PC-9 (cell line): ENCODE data around the gene ZNF512B. TPM values are rescaled to one million over a fixed set of nuclear protein-coding genes. Genes with fewer than 3 reads are reported as not detected.
A peak's percentile ranks its signal among the peaks of the same experiment; 100 is the strongest.

Experiments
- BruUV-seq: library from RNA; stranded (reverse); fragments of 400-500 nt; replicated peaks from 2 replicates; lab custom pipeline; 2021; lab: Mats Ljungman, UMichigan
- CTCF ChIA-PET: fragments of 300-600 bp; sonication (Branson Sonifier 250); formaldehyde crosslinking; loops from one replicate; lab custom pipeline; 2022; ENCODE audit warnings: antibody characterized with exemption; lab: Charles Lee
- POLR2A ChIA-PET: fragments of 300-600 bp; sonication (Branson Sonifier 250); formaldehyde crosslinking; loops from one replicate; lab custom pipeline; 2022; ENCODE audit warnings: antibody characterized with exemption; ENCODE audit not compliant: unreplicated experiment; lab: Charles Lee
- DNase-seq, 2 experiments: peaks; one replicate each; pipeline versions ENCODE4 v3.0.0 to v3.0.0-alpha.2; 2015 to 2022; ENCODE audit warnings: mixed read lengths in 1 of 2
- H2AFZ ChIP-seq: fragments of 200-600 bp; sonication (generic); 2 replicates; pipeline ENCODE4 v1.8.1; 2017; ENCODE audit warnings: antibody characterized with exemption
- H3F3A ChIP-seq: fragments of 200-600 bp; sonication (generic); 2 replicates; pipeline ENCODE4 v1.8.1; 2017; ENCODE audit warnings: antibody characterized with exemption, mild to moderate bottlenecking, low read depth; ENCODE audit not compliant: insufficient read depth
- H3K27ac ChIP-seq: fragments of 200-600 bp; sonication (generic); 2 replicates; pipeline ENCODE4 v1.6.1; 2016; ENCODE audit warnings: mixed run types
- H3K27me3 ChIP-seq: fragments of 200-600 bp; sonication (generic); 2 replicates; pipeline ENCODE4 v1.6.1; 2016; ENCODE audit warnings: low read depth, mixed run types; ENCODE audit not compliant: insufficient read depth
- H3K36me3 ChIP-seq: fragments of 200-600 bp; sonication (generic); 2 replicates; pipeline ENCODE4 v1.6.1; 2016; ENCODE audit warnings: low read depth, mixed run types
- H3K4me1 ChIP-seq: fragments of 200-600 bp; sonication (generic); replicated peaks from 2 replicates; pipeline ENCODE4 v1.6.1; 2016; ENCODE audit warnings: mixed run types; ENCODE audit not compliant: insufficient read depth
- H3K4me2 ChIP-seq: fragments of 200-600 bp; sonication (generic); 2 replicates; pipeline ENCODE4 v1.6.1; 2017; ENCODE audit warnings: mixed run types
- H3K4me3 ChIP-seq: fragments of 200-600 bp; sonication (generic); 2 replicates; pipeline ENCODE4 v1.6.1; 2016; ENCODE audit warnings: mixed run types
- H3K79me2 ChIP-seq: fragments of 200-600 bp; sonication (generic); 2 replicates; pipeline ENCODE4 v1.6.1; 2017; ENCODE audit warnings: low read depth, mixed run types
- H3K9me2 ChIP-seq: fragments of 200-600 bp; sonication (generic); 2 replicates; pipeline ENCODE4 v1.8.1; 2017; ENCODE audit warnings: mild to moderate bottlenecking; ENCODE audit not compliant: insufficient read depth
- H3K9me3 ChIP-seq: fragments of 200-600 bp; sonication (generic); 2 replicates; pipeline ENCODE4 v1.8.1; 2016; ENCODE audit warnings: low read depth; ENCODE audit not compliant: insufficient read depth
- H4K20me1 ChIP-seq: fragments of 200-600 bp; sonication (generic); 2 replicates; pipeline ENCODE4 v1.8.1; 2017; ENCODE audit not compliant: insufficient read depth
- CTCF ChIP-seq: fragments of 200-600 bp; sonication (generic); conservative IDR thresholded peaks from 2 replicates; pipeline ENCODE4 v1.6.1; 2017; ENCODE audit warnings: mixed run types, antibody characterized with exemption, mild to moderate bottlenecking, moderate library complexity
- EZH2 ChIP-seq: fragments of 200-600 bp; sonication (generic); IDR thresholded peaks from 2 replicates; pipeline ENCODE4 v1.8.0; 2017; ENCODE audit warnings: antibody characterized with exemption, low read depth
- intact Hi-C: fragments of 100-400 bp; cut with micrococcal nuclease; formaldehyde crosslinking; loops from one replicate; pipeline ENCODE4 v1.10.0; 2022; ENCODE audit not compliant: unreplicated experiment
- total RNA-seq: library from RNA; stranded (reverse); gene quantifications from 2 replicates; pipeline ENCODE4 v1.2.3, GENCODE V29; 2021

The ZNF512B gene
- total RNA-seq, 1 experiment from 2014 or later: 28.1 TPM

DNA sequence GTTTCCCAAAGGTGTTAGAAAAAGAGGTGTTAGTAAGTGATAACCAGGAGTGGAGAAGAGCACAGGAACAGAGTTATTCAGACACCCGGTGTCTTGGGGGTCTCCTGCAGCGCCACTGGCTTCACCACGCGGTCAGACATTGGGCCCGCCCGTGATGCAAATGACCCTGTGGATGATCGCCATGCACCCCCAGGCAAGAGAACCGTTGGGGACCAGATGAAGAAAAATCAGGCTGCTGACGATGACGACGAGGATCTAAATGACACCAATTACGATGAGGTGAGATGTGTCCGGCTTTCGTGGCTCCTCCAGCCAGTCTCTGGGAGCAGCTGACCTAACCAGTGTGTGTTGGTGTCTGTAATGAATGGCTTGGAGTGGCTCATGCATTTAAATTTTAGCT is 13.2 kb upstream of the ZNF512B start:
- H3K4me2 ChIP-seq: no peak overlapping the region
- no peaks in the 10 kb centered on the region for H3K27me3 ChIP-seq
- TF ChIP-seq CTCF (no peak), EZH2 (no peak)
- H3F3A ChIP-seq: peaks cover 29% of the 10 kb centered on the region
- intact Hi-C loops: no loop called here
- peaks cover 33% of the 10 kb centered on the region for H3K79me2 ChIP-seq
- no peak overlapping the region for H3K27ac ChIP-seq
- H4K20me1 ChIP-seq: peaks cover 5% of the 10 kb centered on the region
- H3K9me2 ChIP-seq: no peaks in the 10 kb centered on the region
- no peak overlapping the region for H2AFZ ChIP-seq
- POLR2A ChIA-PET: no interaction called here
- CTCF ChIA-PET: no interaction called here
- no peaks in the 10 kb centered on the region for H3K9me3 ChIP-seq
- no TSS peak for BruUV-seq
- H3K4me3 ChIP-seq: no peak overlapping the region
- DNase-seq: no peak
- H3K36me3 ChIP-seq: peaks cover 23% of the 10 kb centered on the region
- peaks cover 17% of the 10 kb centered on the region for H3K4me1 ChIP-seq

- H3K79me2 ChIP-seq: peaks cover 33% of the 10 kb centered on the region
- no TSS peak for BruUV-seq
- peak within 1 kb of the TSS; percentile 91 for H2AFZ ChIP-seq
- H3K4me1 ChIP-seq: peaks cover 17% of the 10 kb centered on the region
- peak within 1 kb of the TSS; percentile 100 for H3K4me2 ChIP-seq
- ChIA-PET CTCF (interaction anchor here (0.6 to 1.6 kb wide), 7 partner anchors 57 to 443 kb away, joined by 3 to 15 read pairs (median 3); partner anchors contain the start of genes PTK6 and TCEA2), POLR2A (interaction anchor here (0.5 to 1.2 kb wide), 9 partner anchors 58 to 1956 kb away, joined by 3 to 36 read pairs (median 6); partner anchors contain the start of genes HELZ2, SRMS and TCEA2)
- peak within 1 kb of the TSS; percentile 99 for H3K4me3 ChIP-seq
- intact Hi-C loops: loop anchor here (1.0 kb wide), 1 partner anchor 82 kb away; the partner anchor contains the start of gene TCEA2
- H3K9me2 ChIP-seq: no peaks in the 10 kb centered on the region
- H3K27ac ChIP-seq: peak within 1 kb of the TSS; percentile 62
- no peaks in the 10 kb centered on the region for H3K27me3 ChIP-seq
- peaks cover 5% of the 10 kb centered on the region; the same call in 1 of the 2 replicates for H4K20me1 ChIP-seq
- peaks cover 17% of the 10 kb centered on the region for H3K36me3 ChIP-seq
- H3K9me3 ChIP-seq: no peaks in the 10 kb centered on the region
- DNase-seq: peak; percentile 90 to 96
- peaks cover 36% of the 10 kb centered on the region for H3F3A ChIP-seq
- TF ChIP-seq EZH2 (no peak), CTCF (peak; percentile 78)
Observed at GRCh38 chr20:63980806-63981728, 11.3 kb upstream of the ZNF512B start, which contains the start of gene PRPF6. TSS of gene PRPF6 (plus strand) at chr20:63981132. CDS start at chr20:63981246, 114 bp downstream.

DNA sequence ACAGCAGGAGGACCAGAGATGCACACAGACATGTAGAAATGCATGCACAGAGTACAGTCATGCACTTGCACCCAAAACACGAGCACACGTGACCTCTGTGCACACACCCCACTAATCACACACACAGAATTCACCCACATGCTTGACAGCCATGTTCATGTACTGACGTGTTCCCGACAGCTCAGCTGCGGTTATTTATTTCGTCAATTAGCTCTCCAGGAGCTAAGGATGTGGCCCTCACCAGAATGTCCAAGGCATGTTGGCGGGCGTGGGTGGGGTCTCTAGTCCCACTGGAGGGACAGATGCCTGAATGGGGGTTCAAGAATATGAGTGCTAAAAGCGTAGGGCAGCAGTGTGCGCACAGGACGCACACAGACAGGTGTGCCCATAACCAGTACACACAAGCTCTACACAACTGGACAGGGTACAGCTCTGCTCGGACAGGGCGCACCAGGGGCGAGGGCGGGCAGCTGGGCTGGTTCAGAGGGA is 10.6 kb upstream of the ZNF512B start:
- intact Hi-C loops: no loop called here
- peaks cover 5% of the 10 kb centered on the region; the same call in 1 of the 2 replicates for H4K20me1 ChIP-seq
- H3K27me3 ChIP-seq: no peaks in the 10 kb centered on the region
- DNase-seq: no peak
- TSS peak; percentile 26 for BruUV-seq
- H3K36me3 ChIP-seq: peaks cover 11% of the 10 kb centered on the region
- peak overlapping the region; percentile 87 for H2AFZ ChIP-seq
- ChIA-PET POLR2A (interaction anchor here (0.5 to 1.0 kb wide), 7 partner anchors 59 to 1955 kb away, joined by 3 to 36 read pairs (median 12); partner anchors contain the start of genes HELZ2 and SRMS), CTCF (interaction anchor here (0.6 to 1.6 kb wide), 7 partner anchors 58 to 442 kb away, joined by 3 to 15 read pairs (median 3); partner anchors contain the start of genes PTK6 and TCEA2)
- peaks cover 33% of the 10 kb centered on the region for H3K79me2 ChIP-seq
- peak overlapping the region; percentile 11; the same call in 1 of the 2 replicates for H3K27ac ChIP-seq
- peaks cover 17% of the 10 kb centered on the region for H3K4me1 ChIP-seq
- H3K9me2 ChIP-seq: no peaks in the 10 kb centered on the region
- peak overlapping the region; percentile 99; the same call in 1 of the 2 replicates for H3K4me3 ChIP-seq
- TF ChIP-seq CTCF: no peak
- TF ChIP-seq EZH2: no peak
- H3F3A ChIP-seq: peaks cover 35% of the 10 kb centered on the region
- no peaks in the 10 kb centered on the region for H3K9me3 ChIP-seq
- H3K4me2 ChIP-seq: peak overlapping the region; percentile 100
